ENCODE measurements around the gene TGDS.

- TF ChIP-seq CTCF (IDR thresholded peaks at IDR 0.05), result no peak
- TF ChIP-seq POLR2A (IDR thresholded peaks at IDR 0.05), result no peak
- TF ChIP-seq POLR2AphosphoS5 (IDR thresholded peaks at IDR 0.05), result no peak
Observed at GRCh38 chr13:94559222-94559795, 36.6 kb downstream of the TGDS start.
